Adrenal gland (tissue), 5 donors: ENCODE measurements around the gene CYB5R4.

Experiments
- CTCF ChIP-seq, 6 experiments: fragments of 450-650 bp in 4 of 6; fragments of 200-600 bp in 2 of 6; sonication (generic) in 1 of 6; IDR thresholded peaks; 1 replicate in 5 of 6; 2 replicates in 1 of 6; pipeline versions ENCODE4 v1.5.1 to v1.8.0; 2016 to 2021; ENCODE audit warnings: antibody characterized with exemption in 6 of 6, mild to moderate bottlenecking in 2 of 6, moderate library complexity in 1 of 6
- POLR2A ChIP-seq, 2 donors: fragments of 450-650 bp; IDR thresholded peaks; one replicate each; pipeline ENCODE4 v1.6.1; 2017; ENCODE audit warnings: antibody characterized with exemption in 2 of 2, mild to moderate bottlenecking in 2 of 2, moderate library complexity in 1 of 2
- donor health status: DM: no; HTN: no; CAD: no.

- TF ChIP-seq POLR2A (IDR thresholded peaks at IDR 0.05) (no peak), CTCF (IDR thresholded peaks at IDR 0.05) (no peak)
These were observed 126.2 kb downstream of the CYB5R4 start for GRCh38 chr6:83985715-83986114.
